HAP-1 (cell line): ENCODE data around the gene GATA3.
A peak's percentile ranks its signal among the peaks of the same experiment; 100 is the strongest.

ENCODE experiments used
- DNase-seq, 2 experiments: peaks; one replicate each; pipeline ENCODE4 v3.0.0-alpha.2; 2016 to 2020; ENCODE audit warnings: low spot score in 2 of 2
- H3K27me3 ChIP-seq: fragments of 250-450 bp; sonication (Bioruptor Pico); 2 replicates; pipeline ENCODE4 v1.5.1; 2020; ENCODE audit warnings: low read depth, mild to moderate bottlenecking, moderate library complexity
- H3K36me3 ChIP-seq: fragments of 250-450 bp; sonication (Bioruptor Pico); replicated peaks from 2 replicates; pipeline ENCODE4 v1.5.1; 2020; ENCODE audit warnings: mild to moderate bottlenecking
- H3K4me1 ChIP-seq: fragments of 250-450 bp; sonication (Bioruptor Pico); 2 replicates; pipeline ENCODE4 v1.5.1; 2020; ENCODE audit warnings: mild to moderate bottlenecking
- H3K4me3 ChIP-seq: fragments of 250-450 bp; sonication (Bioruptor Pico); 2 replicates; pipeline ENCODE4 v1.5.1; 2020; ENCODE audit warnings: mild to moderate bottlenecking, moderate library complexity
- H3K9me3 ChIP-seq: fragments of 250-450 bp; sonication (Bioruptor Pico); 2 replicates; pipeline ENCODE4 v1.5.1; 2020; ENCODE audit warnings: mild to moderate bottlenecking, moderate library complexity
- in situ Hi-C: fragments of 300-500 bp; cut with MboI; formaldehyde crosslinking; loops from 3 replicates; pipeline ENCODE4 v1.14.3; 2020; ENCODE audit warnings: low sequenced_read_pairs, inconsistent platforms, mixed read lengths

GATA3 gene

DNA sequence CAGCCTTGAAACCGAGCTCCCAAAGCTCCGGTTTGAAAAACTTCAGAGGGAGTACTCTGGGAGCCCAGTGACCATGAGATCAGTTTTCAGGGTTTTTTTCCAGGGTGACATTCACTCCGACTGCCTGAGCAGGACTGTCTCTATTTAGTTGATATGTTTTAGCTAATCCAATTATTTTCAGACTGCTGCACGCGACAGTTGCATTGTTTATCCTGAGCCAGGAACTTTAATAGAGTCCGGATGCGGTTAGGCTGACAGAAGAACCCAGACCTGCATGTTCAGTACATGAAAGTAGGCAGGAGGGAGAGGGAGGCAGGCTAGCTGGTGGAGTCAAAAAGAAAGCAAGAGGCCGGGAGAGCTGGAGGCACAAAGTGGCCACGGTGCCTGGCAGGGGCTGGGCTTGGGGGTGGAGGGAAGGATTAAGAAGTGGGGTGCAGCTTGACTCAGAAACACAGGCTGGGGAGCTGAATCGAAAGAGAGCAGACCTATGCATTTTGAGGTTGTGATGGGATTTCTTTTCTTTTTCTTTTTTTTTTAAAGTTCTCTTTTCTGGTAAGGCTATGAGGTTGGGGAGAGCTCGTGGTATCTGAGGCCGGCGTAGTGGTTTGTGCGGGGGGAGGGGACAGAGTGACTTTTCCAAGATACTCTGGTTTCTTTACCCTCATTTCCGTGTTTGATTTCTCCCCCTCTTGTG is 5.7 kb downstream of the GATA3 start:
- no peaks in the 10 kb centered on the region for H3K9me3 ChIP-seq
- H3K4me1 ChIP-seq = peaks cover 12% of the 10 kb centered on the region
- in situ Hi-C loops = no loop called here
- DNase-seq = peak; percentile 50 to 55
- H3K4me3 ChIP-seq = no peak overlapping the region
- H3K36me3 ChIP-seq = peaks cover 15% of the 10 kb centered on the region
- no peaks in the 10 kb centered on the region for H3K27me3 ChIP-seq

DNA sequence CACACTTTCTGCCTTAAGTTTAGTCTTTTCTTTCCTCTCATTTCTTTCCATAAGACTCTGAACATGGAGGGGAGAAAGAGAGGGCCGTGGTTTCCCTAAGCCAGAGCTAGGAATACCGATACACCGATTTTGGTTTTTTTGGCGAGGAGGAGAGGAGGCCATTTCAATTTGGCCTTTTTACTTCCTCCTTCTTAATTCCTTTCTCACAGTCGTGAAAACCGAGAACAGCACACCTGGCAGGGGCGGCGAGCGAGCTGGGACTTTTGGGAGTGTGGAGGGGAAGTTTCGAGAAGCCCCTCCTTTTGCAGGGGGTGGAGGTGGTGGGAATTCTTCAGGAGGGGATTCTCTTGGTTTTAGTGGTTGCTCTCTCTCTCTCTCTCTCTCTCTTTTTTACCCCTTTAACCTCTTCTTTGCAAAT is 6.2 kb downstream of the GATA3 start:
- Histone ChIP-seq H3K4me3 (no peak overlapping the region), H3K9me3 (no peaks in the 10 kb centered on the region), H3K36me3 (peaks cover 15% of the 10 kb centered on the region), H3K27me3 (no peaks in the 10 kb centered on the region), H3K4me1 (peaks cover 12% of the 10 kb centered on the region)
- DNase-seq = no peak
- in situ Hi-C loops = no loop called here

DNA sequence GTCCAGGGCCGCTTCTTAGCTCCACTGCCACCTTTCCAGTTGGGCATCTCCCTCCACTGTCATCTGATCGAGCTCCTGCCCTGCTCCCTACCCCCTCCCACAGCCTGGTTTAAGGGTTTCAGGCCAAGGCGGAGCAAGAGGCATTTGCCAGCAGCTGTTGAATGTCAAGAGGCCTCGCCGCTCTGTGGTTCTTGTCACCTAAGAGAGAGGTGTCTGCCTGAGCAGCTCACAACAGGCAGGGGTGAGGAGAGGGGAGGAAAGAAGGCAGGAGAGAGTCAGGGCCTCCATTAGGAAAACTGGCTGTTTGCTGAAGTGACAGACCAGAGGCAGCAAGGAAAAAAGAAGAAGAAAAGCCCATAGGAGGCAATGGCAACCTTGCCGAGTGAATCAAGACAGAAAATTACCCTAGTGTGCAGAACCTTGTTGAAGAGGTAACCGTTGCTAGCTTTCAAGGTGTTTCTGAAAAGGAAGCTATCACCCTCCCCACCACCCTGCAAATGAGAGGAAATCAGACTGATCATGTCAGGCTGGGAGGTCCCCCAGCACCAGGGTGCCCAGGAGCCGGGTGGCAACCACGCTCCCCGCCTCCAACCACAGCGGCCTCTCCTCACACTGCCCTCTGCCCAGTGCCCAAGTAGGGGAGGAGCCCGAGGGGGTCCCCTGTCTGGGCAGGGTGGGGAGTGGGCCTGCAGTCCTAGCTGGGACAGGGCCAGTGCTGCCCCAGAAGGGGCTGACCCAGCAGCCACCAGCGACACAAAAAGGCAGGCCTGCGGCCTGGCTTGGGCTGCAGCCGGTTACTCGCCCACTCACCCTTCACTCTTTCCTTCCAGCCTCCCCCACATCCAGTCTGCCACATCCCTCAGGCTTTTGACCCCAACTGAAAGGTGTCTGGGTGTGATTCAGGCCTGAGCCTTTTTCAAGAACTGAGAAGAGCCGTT is 7.1 kb downstream of the GATA3 start:
- Histone ChIP-seq H3K9me3 (no peaks in the 10 kb centered on the region), H3K4me1 (peaks cover 12% of the 10 kb centered on the region), H3K27me3 (no peaks in the 10 kb centered on the region), H3K4me3 (no peak overlapping the region), H3K36me3 (peaks cover 15% of the 10 kb centered on the region)
- in situ Hi-C loops = no loop called here
- DNase-seq = no peak

DNA sequence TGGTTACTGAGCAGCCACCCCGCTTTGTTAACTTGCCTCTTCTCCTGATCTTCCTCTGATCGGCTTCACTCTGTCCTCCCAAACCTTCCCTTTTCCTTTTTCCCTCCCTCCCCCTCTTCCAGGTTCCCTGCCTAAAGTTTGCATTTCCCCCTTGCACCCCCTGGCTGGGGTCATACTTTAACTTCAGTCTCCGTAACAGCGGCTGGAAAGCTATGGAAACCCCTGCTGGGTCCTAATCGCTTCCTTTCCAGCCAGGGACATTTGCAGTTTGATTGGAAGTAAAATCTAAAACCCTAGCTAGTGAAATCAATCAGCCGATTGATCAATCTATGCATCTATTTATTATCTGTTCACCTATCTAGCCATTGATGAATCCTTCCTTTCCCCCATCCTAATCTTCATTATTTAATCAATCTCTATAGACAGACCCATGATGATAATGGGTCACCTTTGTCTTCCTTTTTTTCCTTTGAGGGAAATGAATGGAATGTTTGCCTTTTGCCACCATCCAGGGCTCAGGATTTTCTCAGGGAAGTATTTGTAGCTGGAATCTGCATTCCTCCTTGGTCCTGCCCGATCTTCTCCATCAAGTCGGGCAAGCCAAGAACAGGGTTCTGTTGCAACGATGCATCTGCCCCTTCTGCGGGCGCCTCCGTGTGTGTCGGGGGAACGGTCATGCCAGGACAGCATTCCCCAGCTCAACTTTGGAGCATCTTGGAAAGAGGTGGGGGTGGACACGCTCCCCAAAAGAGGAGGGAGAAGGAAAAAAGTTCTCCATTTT is 8.8 kb downstream of the GATA3 start:
- Histone ChIP-seq H3K27me3 (no peaks in the 10 kb centered on the region), H3K4me1 (peaks cover 12% of the 10 kb centered on the region), H3K36me3 (peaks cover 21% of the 10 kb centered on the region), H3K9me3 (no peaks in the 10 kb centered on the region), H3K4me3 (no peak overlapping the region)
- no peak for DNase-seq
- in situ Hi-C loops = no loop called here

DNA sequence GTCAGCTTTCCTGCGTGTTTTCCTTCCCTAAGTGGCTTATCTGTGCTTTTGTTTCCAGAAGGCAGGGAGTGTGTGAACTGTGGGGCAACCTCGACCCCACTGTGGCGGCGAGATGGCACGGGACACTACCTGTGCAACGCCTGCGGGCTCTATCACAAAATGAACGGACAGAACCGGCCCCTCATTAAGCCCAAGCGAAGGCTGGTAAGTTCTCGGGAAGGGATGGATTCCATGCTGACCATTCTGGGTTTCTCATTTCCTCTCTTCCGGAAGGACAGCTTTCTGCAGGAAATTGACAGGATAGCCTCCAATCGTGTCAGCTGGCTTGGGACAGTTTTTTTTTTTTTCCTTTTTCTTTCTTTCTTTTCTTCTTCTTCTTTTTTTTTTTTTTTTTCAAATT is 9.4 kb downstream of the GATA3 start:
- H3K36me3 ChIP-seq = peaks cover 21% of the 10 kb centered on the region
- in situ Hi-C loops = no loop called here
- no peak for DNase-seq
- H3K9me3 ChIP-seq = no peaks in the 10 kb centered on the region
- no peaks in the 10 kb centered on the region for H3K27me3 ChIP-seq
- peaks cover 12% of the 10 kb centered on the region for H3K4me1 ChIP-seq
- no peak overlapping the region for H3K4me3 ChIP-seq

DNA sequence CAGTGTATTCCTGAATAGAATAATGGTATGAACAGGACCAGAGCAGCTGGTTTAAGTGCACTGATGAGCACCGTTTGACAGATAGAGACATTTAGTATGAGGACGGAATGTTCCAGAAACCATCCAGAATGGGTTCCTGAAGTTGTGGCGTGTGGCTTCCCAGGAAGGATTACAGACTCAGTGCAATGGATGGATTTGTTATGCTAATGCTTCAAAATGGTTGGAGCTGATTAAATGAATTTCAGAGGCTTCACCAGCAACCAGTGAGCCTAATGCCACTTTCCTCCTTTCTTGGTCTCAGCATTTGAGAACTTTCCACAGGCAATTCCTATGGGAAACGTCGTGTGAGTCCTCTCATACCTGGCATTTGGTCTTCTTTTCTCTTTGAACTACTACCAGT is 9.9 kb downstream of the GATA3 start:
- Histone ChIP-seq H3K9me3 (no peaks in the 10 kb centered on the region), H3K4me1 (peaks cover 11% of the 10 kb centered on the region), H3K36me3 (peaks cover 18% of the 10 kb centered on the region), H3K27me3 (no peaks in the 10 kb centered on the region), H3K4me3 (no peak overlapping the region)
- in situ Hi-C loops = no loop called here
- DNase-seq = no peak

DNA sequence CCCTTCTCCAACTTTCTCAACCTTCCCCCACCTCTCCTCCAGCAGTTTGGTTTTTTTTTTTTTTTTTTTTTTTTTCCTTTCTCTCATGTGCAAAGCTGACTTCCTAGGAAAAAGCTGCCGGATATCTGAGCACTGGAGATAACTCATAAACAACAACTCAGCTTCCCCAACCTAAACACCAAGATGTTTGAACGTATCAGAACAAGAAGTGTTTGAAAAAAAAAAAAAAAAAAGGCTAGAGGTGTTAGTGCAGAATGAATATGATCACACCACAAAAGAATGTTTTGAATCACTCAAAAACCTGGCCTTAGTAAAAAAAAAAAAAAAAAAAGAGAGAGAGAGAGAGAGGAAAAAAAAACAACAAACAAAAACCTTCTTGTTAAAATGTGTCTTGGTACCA is 11.2 kb downstream of the GATA3 start:
- Histone ChIP-seq H3K9me3 (no peaks in the 10 kb centered on the region), H3K4me3 (no peak overlapping the region), H3K4me1 (peaks cover 6% of the 10 kb centered on the region), H3K36me3 (peaks cover 21% of the 10 kb centered on the region), H3K27me3 (no peaks in the 10 kb centered on the region)
- in situ Hi-C loops = no loop called here
- DNase-seq = no peak

DNA sequence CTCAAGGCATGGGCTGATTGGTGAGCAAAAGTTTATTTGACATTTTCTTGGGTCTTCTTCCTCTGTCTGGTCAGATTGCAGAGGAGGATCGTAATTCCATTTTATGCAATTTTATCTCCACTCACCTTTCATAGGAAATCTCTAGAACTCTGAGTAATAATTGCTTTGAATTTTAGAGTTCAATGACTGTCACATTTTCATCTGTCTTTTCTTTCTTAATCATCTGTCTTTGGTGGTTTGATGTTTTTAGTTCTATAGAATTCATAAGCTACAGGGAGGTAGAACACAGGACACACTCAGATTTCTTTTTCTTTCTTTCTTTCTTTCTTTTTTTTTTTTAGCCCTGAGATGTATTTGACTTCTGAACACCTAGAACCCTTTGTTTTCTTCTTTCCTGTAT is 11.6 kb downstream of the GATA3 start:
- H3K9me3 ChIP-seq = no peaks in the 10 kb centered on the region
- H3K27me3 ChIP-seq = no peaks in the 10 kb centered on the region
- H3K4me3 ChIP-seq = no peak overlapping the region
- in situ Hi-C loops = no loop called here
- H3K36me3 ChIP-seq = peaks cover 25% of the 10 kb centered on the region
- peaks cover 6% of the 10 kb centered on the region for H3K4me1 ChIP-seq
- no peak for DNase-seq

DNA sequence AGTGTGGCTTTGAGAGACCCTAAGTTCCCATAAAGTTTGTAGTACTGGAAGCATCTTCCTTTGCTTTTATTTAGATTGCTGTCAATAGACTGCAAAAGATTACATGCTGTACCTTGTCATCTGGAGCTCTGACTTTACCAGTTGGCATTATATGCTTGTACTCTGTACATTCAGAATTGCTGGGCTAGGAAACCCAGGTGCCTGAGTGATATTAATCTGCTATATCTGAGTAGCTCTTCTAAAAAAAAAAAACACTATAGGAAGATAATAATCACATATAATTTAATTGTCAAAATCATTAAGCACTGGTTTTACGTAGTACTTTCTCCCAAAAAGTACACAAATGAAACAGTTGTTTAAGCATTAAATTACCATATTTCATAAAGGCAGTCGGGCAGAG is 12.3 kb downstream of the GATA3 start:
- Histone ChIP-seq H3K36me3 (peaks cover 25% of the 10 kb centered on the region), H3K4me1 (peaks cover 6% of the 10 kb centered on the region), H3K9me3 (no peaks in the 10 kb centered on the region), H3K27me3 (no peaks in the 10 kb centered on the region), H3K4me3 (no peak overlapping the region)
- DNase-seq = no peak
- in situ Hi-C loops = no loop called here

DNA sequence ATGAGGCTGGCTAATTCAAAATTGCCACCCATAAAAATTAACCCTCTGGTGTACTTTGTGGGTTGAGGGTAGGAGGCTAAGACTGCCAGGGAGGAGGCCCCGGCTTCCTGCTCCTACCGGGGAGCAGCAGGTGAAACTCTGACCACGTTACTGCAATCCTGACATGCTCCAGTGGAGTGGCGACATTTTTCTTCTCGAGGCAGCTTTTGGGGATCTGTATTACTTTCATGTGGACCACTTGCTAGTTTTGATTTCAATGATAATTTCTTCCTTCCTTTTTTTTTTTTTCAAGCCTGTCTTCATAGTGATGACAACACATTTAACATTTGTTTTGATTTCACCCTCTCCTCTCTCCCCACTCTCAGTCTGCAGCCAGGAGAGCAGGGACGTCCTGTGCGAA is 14.6 kb downstream of the GATA3 start:
- Histone ChIP-seq H3K36me3 (peaks cover 21% of the 10 kb centered on the region), H3K4me3 (no peak overlapping the region), H3K9me3 (no peaks in the 10 kb centered on the region), H3K27me3 (no peaks in the 10 kb centered on the region), H3K4me1 (peaks cover 6% of the 10 kb centered on the region)
- DNase-seq = no peak
- in situ Hi-C loops = no loop called here

DNA sequence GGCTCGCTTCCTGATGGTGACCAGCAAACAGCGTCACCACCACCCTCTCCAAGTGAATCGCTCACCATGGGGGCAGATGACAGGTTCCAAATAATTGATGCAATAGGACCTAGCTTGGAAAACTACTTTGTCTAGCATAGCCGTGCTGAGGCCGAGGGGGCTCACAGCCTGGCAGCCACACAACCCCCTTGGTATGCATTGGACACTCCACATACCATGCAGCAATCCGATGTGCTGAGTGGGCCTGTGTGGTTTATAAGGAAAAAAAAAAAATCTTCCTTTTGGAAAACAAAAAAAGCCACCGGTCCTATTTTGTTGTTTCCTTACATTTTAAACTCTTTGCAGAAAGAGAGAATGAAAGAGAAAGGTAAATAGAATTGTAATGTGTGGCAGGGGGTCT is 15.1 kb downstream of the GATA3 start:
- H3K36me3 ChIP-seq = peaks cover 23% of the 10 kb centered on the region
- H3K4me1 ChIP-seq = peaks cover 2% of the 10 kb centered on the region
- no peak for DNase-seq
- H3K4me3 ChIP-seq = no peak overlapping the region
- in situ Hi-C loops = no loop called here
- H3K9me3 ChIP-seq = no peaks in the 10 kb centered on the region
- H3K27me3 ChIP-seq = no peaks in the 10 kb centered on the region

DNA sequence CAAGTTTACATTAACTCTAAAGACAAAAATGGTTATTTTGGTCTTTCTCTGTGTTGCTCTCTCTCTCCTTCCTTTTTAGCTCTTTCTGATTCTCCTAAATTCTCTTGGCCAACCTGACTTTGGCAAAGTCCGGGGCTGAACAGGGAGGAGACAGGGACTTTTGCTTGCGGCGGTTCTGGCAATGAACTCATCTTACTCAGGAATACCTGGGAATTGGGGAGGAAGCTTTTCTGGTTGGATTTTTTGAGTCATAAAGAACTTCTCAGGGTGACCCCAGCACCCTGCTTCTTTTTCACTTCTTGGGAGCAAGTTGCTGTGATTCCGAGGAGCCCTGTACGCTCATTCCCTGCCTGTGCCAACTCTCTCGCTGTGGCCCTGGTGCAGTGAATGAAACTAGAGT is 16.0 kb downstream of the GATA3 start:
- Histone ChIP-seq H3K27me3 (no peaks in the 10 kb centered on the region), H3K36me3 (peaks cover 23% of the 10 kb centered on the region), H3K4me3 (no peak overlapping the region), H3K9me3 (no peaks in the 10 kb centered on the region), H3K4me1 (peaks cover 3% of the 10 kb centered on the region)
- DNase-seq = no peak
- in situ Hi-C loops = no loop called here

DNA sequence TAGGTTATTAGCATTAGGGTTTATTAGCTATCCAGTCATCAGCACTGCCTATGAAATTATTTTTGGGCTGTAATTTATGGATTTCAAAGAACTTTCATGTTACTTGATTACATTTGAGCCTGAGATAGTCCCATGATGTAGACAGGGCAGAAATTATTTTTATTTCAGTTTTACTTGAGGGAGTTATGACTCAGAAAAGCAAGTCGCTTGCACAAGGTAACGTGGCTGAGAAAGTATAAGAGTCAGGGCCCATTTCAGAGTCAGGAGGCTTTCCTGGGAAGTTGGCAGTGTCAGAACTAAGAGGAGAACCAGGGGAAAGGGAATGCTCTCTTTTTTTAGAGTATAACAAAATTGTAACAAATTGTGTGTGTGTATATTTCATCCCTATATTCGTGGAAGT is 16.5 kb downstream of the GATA3 start:
- H3K9me3 ChIP-seq = no peaks in the 10 kb centered on the region
- DNase-seq = no peak
- no peaks in the 10 kb centered on the region for H3K27me3 ChIP-seq
- peaks cover 7% of the 10 kb centered on the region for H3K4me1 ChIP-seq
- H3K36me3 ChIP-seq = peaks cover 23% of the 10 kb centered on the region
- in situ Hi-C loops = no loop called here
- H3K4me3 ChIP-seq = no peak overlapping the region

DNA sequence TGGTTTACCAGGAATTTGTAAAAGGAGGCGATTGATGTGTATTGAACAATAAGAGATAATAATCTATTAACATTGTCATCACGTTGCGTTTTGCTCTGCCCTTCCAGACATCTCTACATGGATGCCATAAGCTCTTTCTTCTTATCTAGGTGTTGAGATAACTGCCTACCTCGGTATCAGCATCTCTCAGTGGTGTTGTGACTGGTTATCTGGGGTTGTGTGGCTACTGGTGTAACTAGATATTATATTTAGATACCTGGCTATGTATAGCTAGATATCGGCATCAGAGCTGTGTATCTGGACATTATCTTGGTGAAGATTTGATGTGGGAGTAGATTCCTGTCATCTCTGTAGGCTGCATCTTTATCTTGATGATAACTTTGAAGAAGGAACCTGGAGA is 17.2 kb downstream of the GATA3 start:
- in situ Hi-C loops = no loop called here
- DNase-seq = no peak
- H3K9me3 ChIP-seq = no peaks in the 10 kb centered on the region

More for the DNA sequence above, 17.2 kb downstream of the GATA3 start:
- Histone ChIP-seq H3K4me3 (no peak overlapping the region), H3K4me1 (peaks cover 13% of the 10 kb centered on the region), H3K27me3 (no peaks in the 10 kb centered on the region), H3K36me3 (peaks cover 23% of the 10 kb centered on the region)
